ENCODE measurements around the gene CCM2L.

The CCM2L gene

DNA sequence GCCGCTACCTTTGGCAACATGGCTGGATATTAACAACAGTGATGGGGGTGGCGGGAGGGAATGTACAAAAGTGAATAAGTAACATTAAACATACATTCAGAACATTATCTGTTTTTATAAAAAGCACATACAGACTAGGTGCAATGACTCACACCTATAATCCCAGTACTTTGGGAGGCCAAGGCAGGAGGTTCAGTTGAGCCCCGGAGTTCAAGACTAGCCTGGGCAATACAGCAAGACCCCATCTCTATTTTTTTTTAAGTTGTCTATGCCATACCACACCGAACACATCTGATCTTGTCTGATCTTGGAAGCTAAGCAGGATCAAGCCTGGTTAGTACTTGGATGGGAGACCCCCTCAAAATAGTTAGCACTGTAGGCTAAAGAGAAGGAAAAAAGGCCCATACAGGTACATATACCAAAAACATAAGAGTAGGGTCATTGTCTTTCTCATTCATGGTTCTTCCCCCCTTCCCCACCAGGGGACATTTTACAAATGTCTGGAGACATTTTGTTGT is 40.1 kb downstream of the CCM2L start:
- in situ Hi-C loops (cut with MboI; ENCODE audit: low pct_unique_long_range_greater_than_20kb, low sequenced_read_pairs) = no loop called here
- DNase-seq = peak; percentile 35

- in situ Hi-C loops (cut with MboI; ENCODE audit: low pct_unique_long_range_greater_than_20kb, low sequenced_read_pairs) = no loop called here
- DNase-seq = peak; percentile 85
Measured at GRCh38 chr20:32050851-32051556, 40.8 kb downstream of the CCM2L start.

DNA sequence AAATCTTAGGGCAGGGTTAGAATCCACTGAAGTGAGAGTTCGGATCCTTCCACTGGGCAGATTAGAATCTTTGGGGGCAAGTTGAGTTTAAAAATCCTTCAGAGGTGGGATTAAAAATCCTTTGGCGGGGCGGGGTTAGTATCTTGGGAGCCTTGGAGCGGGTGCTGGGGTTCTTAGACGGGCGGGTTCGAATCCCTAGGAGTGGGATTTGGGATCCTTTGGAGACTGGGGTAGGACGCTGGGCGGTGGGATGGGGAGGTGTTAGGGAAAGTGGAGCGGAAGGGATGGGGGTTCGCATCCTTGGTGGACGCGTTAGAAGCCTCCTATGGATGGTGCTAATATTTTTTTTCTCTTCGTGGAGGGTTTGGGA is 41.5 kb downstream of the CCM2L start:
- DNase-seq = no peak
- in situ Hi-C loops (cut with MboI; ENCODE audit: low pct_unique_long_range_greater_than_20kb, low sequenced_read_pairs) = no loop called here

- in situ Hi-C loops (cut with MboI; ENCODE audit: low pct_unique_long_range_greater_than_20kb, low sequenced_read_pairs) = no loop called here
Measured at GRCh38 chr20:32052090-32052777, 42.0 kb downstream of the CCM2L start, which contains the start of gene HCK. Gene HCK (plus strand): TSS chr20:32052242.

GRCh38 chr20:32052778-32053362 is 42.6 kb downstream of the CCM2L start:
- in situ Hi-C loops (cut with MboI; ENCODE audit: low pct_unique_long_range_greater_than_20kb, low sequenced_read_pairs) = no loop called here
- peak; percentile 89 for DNase-seq

More at GRCh38 chr20:32052090-32052777, 42.0 kb downstream of the CCM2L start, which contains the start of gene HCK:
- peak; percentile 50 for DNase-seq

- DNase-seq = no peak
- in situ Hi-C loops (cut with MboI; ENCODE audit: low pct_unique_long_range_greater_than_20kb, low sequenced_read_pairs) = no loop called here
Measured at GRCh38 chr20:32053648-32054047, 43.4 kb downstream of the CCM2L start.

GRCh38 chr20:32056708-32057483 is 46.7 kb downstream of the CCM2L start:
- no peak for DNase-seq
- in situ Hi-C loops (cut with MboI; ENCODE audit: low pct_unique_long_range_greater_than_20kb, low sequenced_read_pairs) = no loop called here

DNA sequence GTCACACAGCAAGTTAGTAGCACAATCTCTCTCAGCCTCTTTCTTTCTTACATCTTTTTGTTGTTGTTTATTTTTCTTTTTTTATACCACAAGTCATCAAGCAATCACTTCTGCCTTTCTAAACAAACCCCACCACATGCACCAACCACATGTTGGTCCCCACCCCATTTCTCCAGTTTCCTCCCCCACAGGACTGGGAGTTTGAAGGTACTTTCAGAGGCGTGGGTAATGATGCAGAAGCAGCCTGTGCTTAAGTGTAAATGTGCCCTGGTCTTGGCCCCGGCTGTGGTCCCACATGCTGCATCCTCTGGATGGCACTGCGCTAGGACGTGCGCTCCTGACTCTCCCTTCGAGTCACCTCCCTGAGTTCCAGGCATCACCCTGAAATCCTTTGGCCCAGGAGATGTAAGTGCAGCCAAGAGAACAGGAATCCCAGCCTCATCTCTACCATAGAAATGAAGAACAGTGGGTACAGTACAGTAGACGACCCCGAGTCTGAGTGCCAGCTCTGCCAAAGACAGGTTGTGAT is 47.5 kb downstream of the CCM2L start:
- in situ Hi-C loops (cut with MboI; ENCODE audit: low pct_unique_long_range_greater_than_20kb, low sequenced_read_pairs) = no loop called here
- DNase-seq = no peak

DNA sequence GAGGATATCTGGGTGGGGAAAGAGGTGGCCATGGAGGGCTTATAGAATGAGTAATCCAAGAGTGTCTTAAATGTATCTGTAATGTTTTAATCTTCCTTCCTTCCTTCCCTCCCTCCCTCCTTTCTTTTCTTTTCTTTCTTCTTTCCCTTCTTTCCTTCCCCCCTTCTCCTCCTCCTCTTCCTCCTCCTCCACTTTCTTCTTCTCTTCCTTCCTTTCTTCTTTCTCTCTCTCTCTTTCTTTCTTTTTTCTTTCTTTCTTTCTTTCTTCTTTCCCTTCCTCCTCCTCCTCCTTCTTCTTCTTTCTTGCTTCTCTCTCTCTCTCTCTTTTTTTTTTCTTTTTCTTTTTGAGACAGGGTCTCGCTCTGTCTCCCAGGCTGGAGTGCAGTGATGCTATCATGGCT is 49.0 kb downstream of the CCM2L start:
- no peak for DNase-seq
- in situ Hi-C loops (cut with MboI; ENCODE audit: low pct_unique_long_range_greater_than_20kb, low sequenced_read_pairs) = no loop called here

DNA sequence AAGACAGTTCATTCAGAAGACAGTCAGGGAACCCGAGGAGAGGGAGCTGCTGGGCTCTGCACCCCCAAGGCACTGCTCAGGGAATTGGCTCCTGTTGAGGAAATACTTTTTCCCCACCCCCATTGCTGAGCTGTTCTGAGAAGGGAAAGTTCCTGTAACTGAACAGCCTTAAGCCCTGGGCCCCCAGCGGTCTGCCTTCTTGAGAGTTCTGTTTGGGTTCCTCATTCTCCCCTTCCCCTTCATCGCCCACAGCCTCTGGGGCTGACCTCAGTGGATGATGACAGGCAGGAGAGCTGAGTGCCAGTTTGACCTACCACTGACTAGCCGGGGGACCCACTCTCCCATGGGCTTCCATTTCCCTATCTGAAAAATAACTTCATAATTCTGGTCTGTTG is 52.5 kb downstream of the CCM2L start:
- DNase-seq = peak; percentile 92
- in situ Hi-C loops (cut with MboI; ENCODE audit: low pct_unique_long_range_greater_than_20kb, low sequenced_read_pairs) = no loop called here

DNA sequence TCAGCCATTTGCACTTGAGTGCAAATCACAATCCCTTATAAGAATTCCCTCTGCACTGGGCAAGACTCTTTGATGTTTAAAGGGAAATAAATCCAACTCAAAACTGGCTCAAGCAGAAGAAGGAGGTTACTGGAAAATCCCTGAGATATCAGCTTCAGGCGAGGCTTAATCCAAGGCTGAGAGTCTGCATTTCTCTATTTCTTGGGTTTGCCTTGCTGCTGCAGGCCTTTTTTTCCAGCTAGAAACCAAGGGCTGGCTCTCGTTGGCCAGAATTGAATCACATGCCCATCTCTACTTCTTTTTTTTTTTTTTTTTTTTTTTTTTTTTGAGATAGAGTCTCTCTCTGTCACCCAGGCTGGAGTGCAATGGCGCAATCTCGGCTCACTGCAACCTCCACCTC is 53.5 kb downstream of the CCM2L start:
- peak; percentile 55 for DNase-seq
- in situ Hi-C loops (cut with MboI; ENCODE audit: low pct_unique_long_range_greater_than_20kb, low sequenced_read_pairs) = no loop called here

GRCh38 chr20:32064667-32065066 is 54.4 kb downstream of the CCM2L start:
- in situ Hi-C loops (cut with MboI; ENCODE audit: low pct_unique_long_range_greater_than_20kb, low sequenced_read_pairs) = no loop called here
- no peak for DNase-seq

- DNase-seq = peak; percentile 88
- in situ Hi-C loops (cut with MboI; ENCODE audit: low pct_unique_long_range_greater_than_20kb, low sequenced_read_pairs) = no loop called here
Measured at GRCh38 chr20:32067234-32067821, 57.1 kb downstream of the CCM2L start.

DNA sequence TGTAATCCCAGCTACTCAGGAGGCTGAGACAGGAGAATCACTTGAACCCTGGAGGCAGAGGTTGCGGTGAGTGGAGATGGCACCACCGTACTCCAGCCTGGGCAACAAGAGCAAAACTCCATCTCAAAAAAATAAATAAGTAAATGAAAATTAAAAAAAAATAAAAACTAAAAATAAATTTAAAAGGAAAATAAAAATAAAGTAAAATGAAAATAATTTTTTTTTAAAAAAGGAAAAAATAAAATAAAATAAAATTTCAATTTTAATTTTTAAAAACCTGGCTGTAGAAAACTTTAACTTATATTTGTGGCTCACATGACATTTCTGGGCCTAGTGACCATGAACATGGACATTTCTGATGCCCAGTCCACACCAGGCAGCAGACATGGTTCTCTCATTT is 57.9 kb downstream of the CCM2L start:
- DNase-seq = no peak
- in situ Hi-C loops (cut with MboI; ENCODE audit: low pct_unique_long_range_greater_than_20kb, low sequenced_read_pairs) = no loop called here

DNA sequence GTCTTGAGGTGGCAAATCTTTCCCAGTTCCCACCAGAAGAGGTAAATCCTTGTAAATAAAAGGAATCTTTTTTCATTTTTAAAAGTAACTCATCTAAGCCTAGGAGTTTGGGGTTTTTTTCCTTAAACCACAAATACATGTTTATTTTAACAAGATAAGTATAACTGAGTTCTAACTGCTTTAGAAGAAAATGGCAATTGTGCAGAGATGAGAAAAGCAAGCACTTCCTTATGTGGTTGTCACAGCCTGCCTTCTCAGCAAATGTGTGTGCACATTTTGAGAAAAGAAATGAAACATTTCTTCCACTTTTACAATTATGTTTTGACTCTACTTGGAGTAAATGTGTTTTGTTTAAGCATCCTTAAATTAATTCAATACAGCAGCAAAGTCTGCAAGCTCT is 59.5 kb downstream of the CCM2L start:
- DNase-seq = no peak
- in situ Hi-C loops (cut with MboI; ENCODE audit: low pct_unique_long_range_greater_than_20kb, low sequenced_read_pairs) = no loop called here

- in situ Hi-C loops (cut with MboI; ENCODE audit: low pct_unique_long_range_greater_than_20kb, low sequenced_read_pairs) = no loop called here
- DNase-seq = no peak
Measured at GRCh38 chr20:32070282-32070681, 60.0 kb downstream of the CCM2L start.

DNA sequence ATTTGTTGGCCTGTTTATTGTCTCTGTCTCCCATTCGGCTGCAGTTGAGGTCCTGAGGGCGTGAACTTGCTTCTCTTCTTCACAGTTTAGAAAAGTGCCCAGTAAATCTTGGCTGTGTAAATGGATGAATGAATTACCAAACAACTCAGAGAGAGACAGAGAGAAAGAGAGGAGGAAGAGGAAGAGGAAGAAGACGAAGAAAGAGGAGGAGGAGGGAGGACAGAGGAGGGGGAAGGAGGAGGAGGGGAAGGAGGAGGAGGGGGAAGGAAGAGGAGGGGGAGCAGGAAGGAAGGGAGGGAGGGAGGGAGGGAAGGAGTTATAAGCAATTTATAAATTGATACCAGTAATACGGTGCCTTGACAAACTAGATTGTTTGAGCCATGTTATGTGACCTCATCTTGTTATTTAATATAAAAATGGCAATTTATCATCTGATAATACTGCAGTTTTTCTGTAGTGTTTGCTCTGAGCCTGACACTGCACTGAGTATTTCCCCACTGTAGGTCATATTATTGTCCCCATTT is 60.5 kb downstream of the CCM2L start:
- in situ Hi-C loops (cut with MboI; ENCODE audit: low pct_unique_long_range_greater_than_20kb, low sequenced_read_pairs) = no loop called here
- no peak for DNase-seq

DNA sequence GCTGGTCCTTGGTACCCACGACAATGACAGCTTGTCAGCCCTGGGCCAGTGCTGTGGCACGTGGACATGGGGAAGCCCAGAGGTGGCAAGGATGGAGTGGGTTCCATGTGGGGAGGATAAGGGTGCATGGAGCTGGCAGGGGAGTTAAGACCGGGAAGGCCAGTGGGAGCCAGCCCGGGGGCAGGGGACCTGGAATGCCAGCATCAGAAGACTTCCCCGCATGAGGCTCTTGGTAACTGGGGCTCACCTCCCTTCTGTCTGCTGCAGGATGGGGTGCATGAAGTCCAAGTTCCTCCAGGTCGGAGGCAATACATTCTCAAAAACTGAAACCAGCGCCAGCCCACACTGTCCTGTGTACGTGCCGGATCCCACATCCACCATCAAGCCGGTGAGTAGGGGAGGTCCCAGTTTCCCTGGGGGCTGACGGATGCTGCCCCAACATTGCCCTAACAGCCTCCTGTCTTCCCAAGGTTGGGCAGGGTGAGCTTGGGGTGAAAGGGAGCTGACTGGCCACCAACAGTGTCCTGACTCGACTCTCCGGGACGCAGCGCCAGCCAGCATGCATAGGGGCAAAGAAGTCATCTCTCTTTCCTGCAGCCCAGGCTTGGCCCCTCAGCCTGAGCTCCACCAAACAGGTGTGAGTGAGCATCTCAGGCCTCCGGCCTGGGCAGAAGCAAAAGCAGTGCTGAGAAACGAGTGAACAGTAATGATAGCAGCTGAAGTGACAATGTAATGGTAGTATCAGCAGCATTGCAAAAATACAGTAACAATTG is 61.3 kb downstream of the CCM2L start:
- in situ Hi-C loops (cut with MboI; ENCODE audit: low pct_unique_long_range_greater_than_20kb, low sequenced_read_pairs) = no loop called here
- no peak for DNase-seq

Measured in KBM-7 (cell line).